Medulla oblongata (tissue), 1 donor: Measurements from ENCODE around the gene CCL27.

Experiments
- DNase-seq: peaks from one replicate; pipeline ENCODE4 v3.0.0-alpha.2; 2015; ENCODE audit errors: extremely low spot score

Gene CCL27

GRCh38 chr9:34684816-34685215 lies 22.4 kb upstream of the CCL27 start:
- DNase-seq: no peak

GRCh38 chr9:34684145-34684544 lies 21.7 kb upstream of the CCL27 start:
- DNase-seq: no peak

- DNase-seq: no peak
Observed at GRCh38 chr9:34675869-34676268, 13.4 kb upstream of the CCL27 start.

GRCh38 chr9:34675048-34675714 lies 12.7 kb upstream of the CCL27 start:
- peak; percentile 60 for DNase-seq

- DNase-seq: no peak
Observed at GRCh38 chr9:34674440-34674839, 12.0 kb upstream of the CCL27 start.

GRCh38 chr9:34671307-34671706 lies 8.8 kb upstream of the CCL27 start:
- no peak for DNase-seq

- DNase-seq: no peak
Observed at GRCh38 chr9:34669809-34670562, 7.5 kb upstream of the CCL27 start.

- peak; percentile 97 for DNase-seq
Observed at GRCh38 chr9:34665381-34666250, 3.2 kb upstream of the CCL27 start.

GRCh38 chr9:34665067-34665380 lies 2.6 kb upstream of the CCL27 start:
- DNase-seq: no peak

- peak; percentile 89 for DNase-seq
Observed at GRCh38 chr9:34664281-34665066, 2.0 kb upstream of the CCL27 start.

GRCh38 chr9:34663303-34663605 lies 797 bp upstream of the CCL27 start:
- no peak for DNase-seq

- no peak for DNase-seq
Observed at GRCh38 chr9:34659592-34660253, 2.7 kb downstream of the CCL27 start.

- no peak for DNase-seq
Observed at GRCh38 chr9:34658461-34658860, 4.0 kb downstream of the CCL27 start.

GRCh38 chr9:34656992-34657391 lies 5.5 kb downstream of the CCL27 start:
- no peak for DNase-seq

GRCh38 chr9:34655394-34655793 lies 7.1 kb downstream of the CCL27 start:
- no peak for DNase-seq

- DNase-seq: peak; percentile 76
Observed at GRCh38 chr9:34654323-34655051, 8.0 kb downstream of the CCL27 start.

GRCh38 chr9:34653151-34654072 lies 9.0 kb downstream of the CCL27 start:
- DNase-seq: peak; percentile 47

GRCh38 chr9:34652602-34653000 lies 9.9 kb downstream of the CCL27 start:
- no peak for DNase-seq

GRCh38 chr9:34651876-34652601 lies 10.4 kb downstream of the CCL27 start, which contains the start of gene IL11RA:
Gene IL11RA (plus strand): TSS chr9:34652185. CDS start chr9:34655218, 3,033 bp downstream.
- DNase-seq: peak; percentile 95
